RWPE2 (cell line): Measurements from ENCODE around the gene CACNA2D4.

Experiments
- ATAC-seq: fragments of 200-7000 bp; cut with Tn5 transposase; 3 replicates; pipeline ENCODE4 v1.9.1; 2021; ENCODE audit warnings: low read depth
- DNase-seq: peaks from one replicate; pipeline ENCODE4 v3.0.0-alpha.2; 2020; ENCODE audit warnings: low spot score
- H3K27ac ChIP-seq: fragments of 450-650 bp; 2 replicates; pipeline ENCODE4 v1.5.1; 2017; ENCODE audit warnings: mild to moderate bottlenecking; ENCODE audit not compliant: poor library complexity, severe bottlenecking
- H3K27me3 ChIP-seq: fragments of 250-450 bp; sonication (Bioruptor Pico); 2 replicates; pipeline ENCODE4 v1.5.1; 2021; ENCODE audit warnings: mild to moderate bottlenecking, moderate library complexity; ENCODE audit not compliant: insufficient read depth, poor library complexity, severe bottlenecking
- H3K36me3 ChIP-seq: fragments of 250-450 bp; sonication (Bioruptor Pico); 2 replicates; pipeline ENCODE4 v1.5.1; 2020; ENCODE audit warnings: low read depth, mild to moderate bottlenecking, moderate library complexity
- H3K4me1 ChIP-seq: fragments of 250-450 bp; sonication (Bioruptor Pico); 2 replicates; pipeline ENCODE4 v1.5.1; 2021; ENCODE audit warnings: mild to moderate bottlenecking, moderate library complexity; ENCODE audit not compliant: insufficient read depth, poor library complexity, severe bottlenecking
- H3K4me3 ChIP-seq: fragments of 250-450 bp; sonication (Bioruptor Pico); 2 replicates; pipeline ENCODE4 v1.5.1; 2021; ENCODE audit warnings: mild to moderate bottlenecking, moderate library complexity; ENCODE audit not compliant: severe bottlenecking
- H3K9me3 ChIP-seq: fragments of 250-450 bp; sonication (Bioruptor Pico); 2 replicates; pipeline ENCODE4 v1.5.1; 2021; ENCODE audit warnings: mild to moderate bottlenecking, moderate library complexity; ENCODE audit not compliant: severe bottlenecking
- TF ChIP-seq, protein P1 (sequence below): fragments of 450-650 bp; IDR thresholded peaks from one replicate; pipeline ENCODE4 v1.5.1; 2017; ENCODE audit warnings: mild to moderate bottlenecking, moderate library complexity; ENCODE audit not compliant: poor library complexity, severe bottlenecking

The CACNA2D4 gene

DNA sequence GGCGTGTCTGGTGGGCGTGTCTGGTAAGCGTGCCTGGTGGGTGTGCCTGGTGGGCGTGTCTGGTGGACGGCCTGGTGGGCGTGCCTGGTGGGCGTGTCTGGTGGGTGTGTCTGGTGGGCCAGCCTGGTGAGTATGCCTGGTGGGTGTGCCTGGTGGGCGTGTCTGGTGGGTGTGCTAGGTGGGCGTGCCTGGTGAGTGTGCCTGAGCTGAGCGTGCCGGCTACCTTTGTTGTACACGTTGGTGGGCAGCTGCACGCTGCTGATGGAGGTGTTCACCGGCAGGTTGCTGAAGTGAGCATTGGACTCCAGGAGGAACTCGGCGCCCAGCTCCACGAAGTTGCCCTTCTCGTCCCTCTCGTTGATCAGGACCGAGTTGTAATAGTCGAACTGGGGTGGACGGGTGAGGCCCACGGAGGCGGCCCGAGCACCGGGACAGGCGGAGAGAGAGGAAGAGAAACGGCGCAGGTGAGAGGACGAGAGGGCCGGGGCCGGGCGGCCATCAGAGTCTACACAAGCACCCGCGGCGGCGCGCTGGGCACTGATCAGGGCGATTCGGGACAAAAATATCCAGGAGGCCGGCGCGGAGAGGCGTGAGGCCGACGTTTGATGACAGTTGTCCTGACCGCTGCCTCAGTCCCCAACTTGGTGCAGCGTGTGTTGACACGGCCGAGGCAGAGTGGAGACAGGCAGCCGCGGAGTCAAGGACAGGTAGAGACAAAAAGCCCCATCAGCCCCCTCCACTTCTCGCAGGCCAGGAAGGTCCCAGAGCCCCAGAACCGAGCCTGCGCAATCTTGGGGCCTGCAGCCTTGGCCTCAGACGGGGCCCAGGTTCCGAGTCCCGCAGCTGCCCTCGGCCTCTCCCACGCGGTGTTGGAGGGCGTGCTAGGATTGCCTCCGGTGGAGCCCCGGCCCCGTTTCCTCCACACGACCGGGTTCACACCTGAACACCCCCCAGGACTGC is 10.5 kb downstream of the CACNA2D4 start:
- Histone ChIP-seq H3K27ac (no peak overlapping the region), H3K9me3 (peaks cover 11% of the 10 kb centered on the region), H3K4me3 (no peak overlapping the region), H3K27me3 (no peaks in the 10 kb centered on the region), H3K4me1 (no peaks in the 10 kb centered on the region), H3K36me3 (no peaks in the 10 kb centered on the region)
- TF ChIP-seq, protein P1, sequence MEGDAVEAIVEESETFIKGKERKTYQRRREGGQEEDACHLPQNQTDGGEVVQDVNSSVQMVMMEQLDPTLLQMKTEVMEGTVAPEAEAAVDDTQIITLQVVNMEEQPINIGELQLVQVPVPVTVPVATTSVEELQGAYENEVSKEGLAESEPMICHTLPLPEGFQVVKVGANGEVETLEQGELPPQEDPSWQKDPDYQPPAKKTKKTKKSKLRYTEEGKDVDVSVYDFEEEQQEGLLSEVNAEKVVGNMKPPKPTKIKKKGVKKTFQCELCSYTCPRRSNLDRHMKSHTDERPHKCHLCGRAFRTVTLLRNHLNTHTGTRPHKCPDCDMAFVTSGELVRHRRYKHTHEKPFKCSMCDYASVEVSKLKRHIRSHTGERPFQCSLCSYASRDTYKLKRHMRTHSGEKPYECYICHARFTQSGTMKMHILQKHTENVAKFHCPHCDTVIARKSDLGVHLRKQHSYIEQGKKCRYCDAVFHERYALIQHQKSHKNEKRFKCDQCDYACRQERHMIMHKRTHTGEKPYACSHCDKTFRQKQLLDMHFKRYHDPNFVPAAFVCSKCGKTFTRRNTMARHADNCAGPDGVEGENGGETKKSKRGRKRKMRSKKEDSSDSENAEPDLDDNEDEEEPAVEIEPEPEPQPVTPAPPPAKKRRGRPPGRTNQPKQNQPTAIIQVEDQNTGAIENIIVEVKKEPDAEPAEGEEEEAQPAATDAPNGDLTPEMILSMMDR: no peak
- DNase-seq (peak; percentile 74), ATAC-seq (peak; percentile 47)

DNA sequence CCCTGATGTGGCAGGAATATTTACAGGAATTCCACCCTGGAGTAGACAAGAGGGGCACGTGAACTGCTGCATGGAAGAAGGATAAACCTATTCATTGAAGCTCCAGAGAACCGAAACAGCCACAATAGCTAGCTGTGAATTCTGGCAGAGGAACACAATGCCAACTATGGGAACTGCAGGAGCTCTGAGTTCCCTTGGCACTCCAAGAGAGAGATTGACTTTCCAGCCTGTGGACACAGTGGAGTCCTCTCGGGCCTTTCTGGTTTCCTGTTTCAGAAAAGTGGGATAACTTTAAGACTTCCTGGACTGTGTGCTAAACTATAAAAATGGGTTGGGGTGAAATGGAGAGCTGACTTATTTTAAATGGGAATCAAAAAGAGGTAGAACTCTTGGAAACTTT is 11.9 kb downstream of the CACNA2D4 start:
- no peaks in the 10 kb centered on the region for H3K27me3 ChIP-seq
- peaks cover 11% of the 10 kb centered on the region for H3K9me3 ChIP-seq
- H3K4me1 ChIP-seq: no peaks in the 10 kb centered on the region
- peak; percentile 9 for DNase-seq
- no peak overlapping the region for H3K4me3 ChIP-seq
- H3K27ac ChIP-seq: no peak overlapping the region
- H3K36me3 ChIP-seq: no peaks in the 10 kb centered on the region
- TF ChIP-seq, protein P1: no peak
- no peak for ATAC-seq

DNA sequence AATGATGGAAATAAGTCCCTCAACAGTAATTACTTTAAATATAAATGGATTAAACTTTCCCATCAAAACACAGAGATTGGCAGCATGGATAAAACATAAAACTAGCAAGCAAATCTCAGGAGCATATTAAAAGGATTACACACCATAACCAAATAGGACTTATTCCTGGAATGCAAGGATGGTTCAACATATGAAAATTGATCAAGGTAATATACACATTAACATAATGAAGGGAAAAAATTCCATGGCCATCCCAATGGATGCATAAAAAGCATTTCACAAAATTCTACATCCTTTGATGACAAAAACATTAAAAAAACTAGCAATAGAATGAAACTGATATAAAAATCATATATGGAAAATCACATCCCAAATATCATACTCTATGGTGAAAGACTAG is 13.6 kb downstream of the CACNA2D4 start:
- H3K9me3 ChIP-seq: peaks cover 11% of the 10 kb centered on the region
- TF ChIP-seq, protein P1: no peak
- no peak overlapping the region for H3K4me3 ChIP-seq
- no peak for ATAC-seq
- H3K4me1 ChIP-seq: no peaks in the 10 kb centered on the region
- H3K27ac ChIP-seq: no peak overlapping the region
- H3K36me3 ChIP-seq: no peaks in the 10 kb centered on the region
- peaks cover 7% of the 10 kb centered on the region for H3K27me3 ChIP-seq
- no peak for DNase-seq

DNA sequence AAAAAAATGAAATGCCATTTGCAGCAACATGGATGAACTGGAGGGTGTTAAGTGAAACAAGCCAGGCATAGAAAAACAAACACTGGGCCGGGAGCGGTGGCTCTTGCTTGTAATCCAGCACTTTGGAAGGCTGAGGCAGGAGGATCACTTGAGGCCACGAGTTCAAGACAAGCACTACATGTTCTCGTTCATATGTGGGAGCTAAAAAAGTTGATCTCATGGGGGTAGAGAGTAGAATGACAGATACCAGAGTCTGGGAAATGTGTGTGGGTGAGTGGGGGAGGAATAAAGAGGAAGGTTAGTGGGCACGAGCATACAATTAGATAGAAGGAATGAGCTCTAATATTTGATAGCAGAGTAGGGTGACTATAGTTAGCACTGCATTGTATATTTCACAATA is 21.5 kb downstream of the CACNA2D4 start:
- Histone ChIP-seq H3K36me3 (no peaks in the 10 kb centered on the region), H3K27me3 (peaks cover 62% of the 10 kb centered on the region), H3K9me3 (no peaks in the 10 kb centered on the region), H3K4me1 (peaks cover 3% of the 10 kb centered on the region), H3K4me3 (no peak overlapping the region), H3K27ac (no peak overlapping the region)
- ATAC-seq: no peak
- DNase-seq: peak; percentile 7
- TF ChIP-seq, protein P1: no peak

DNA sequence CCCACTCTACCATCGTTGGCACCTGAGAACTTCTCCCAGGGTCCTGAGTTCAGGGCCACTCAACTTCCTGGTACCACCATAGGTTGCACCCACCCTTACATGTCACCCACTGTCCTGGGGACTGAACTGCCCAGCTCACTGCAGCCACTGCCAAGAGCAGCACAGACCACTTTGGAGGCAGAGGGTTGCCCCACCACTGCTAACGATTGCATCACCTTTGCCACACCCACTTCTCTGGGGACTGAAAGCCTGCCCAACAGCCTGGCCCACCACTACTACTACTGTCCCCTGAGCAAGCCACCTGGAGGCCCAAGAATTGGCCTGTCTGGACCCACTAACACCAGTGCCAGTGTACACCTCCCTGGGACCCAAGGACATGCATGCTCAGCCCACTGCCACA is 27.6 kb downstream of the CACNA2D4 start:
- no peak for DNase-seq

More for the DNA sequence above, 27.6 kb downstream of the CACNA2D4 start:
- Histone ChIP-seq H3K27ac (no peak overlapping the region), H3K4me3 (no peak overlapping the region), H3K4me1 (no peaks in the 10 kb centered on the region), H3K27me3 (peaks cover 38% of the 10 kb centered on the region), H3K9me3 (no peaks in the 10 kb centered on the region), H3K36me3 (no peaks in the 10 kb centered on the region)
- no peak for ATAC-seq
- TF ChIP-seq, protein P1: no peak
